Nucleus accumbens (tissue), 56 donors: ENCODE measurements around the gene PACRG.
A peak's percentile ranks its signal among the peaks of the same experiment; 100 is the strongest.

ENCODE experiments used
- DNase-seq, 56 donors: peaks; one replicate each; lab custom pipeline; 2025; lab: John Stamatoyannopoulos, UW

PACRG gene

DNA sequence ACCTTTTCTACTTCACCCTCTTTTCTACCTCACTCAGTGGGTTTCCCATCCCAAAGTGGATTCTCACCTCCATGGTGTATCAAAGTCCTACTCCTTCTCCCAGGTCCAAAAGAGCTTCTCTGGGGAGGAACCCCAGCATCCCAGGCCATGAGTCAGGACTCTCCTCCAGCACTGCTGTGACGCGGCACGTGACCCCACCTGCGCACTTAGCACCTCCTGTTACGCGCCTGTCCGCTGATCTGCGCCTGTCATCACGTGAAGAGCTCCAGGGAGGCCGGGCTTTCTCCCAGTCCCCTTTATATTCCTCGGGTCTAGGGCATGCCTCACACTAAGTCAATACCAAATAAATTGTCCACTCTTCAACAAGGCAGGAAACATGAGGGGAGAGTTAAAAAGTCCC lies 459.8 kb downstream of the PACRG start:
- DNase-seq = no peak

DNA sequence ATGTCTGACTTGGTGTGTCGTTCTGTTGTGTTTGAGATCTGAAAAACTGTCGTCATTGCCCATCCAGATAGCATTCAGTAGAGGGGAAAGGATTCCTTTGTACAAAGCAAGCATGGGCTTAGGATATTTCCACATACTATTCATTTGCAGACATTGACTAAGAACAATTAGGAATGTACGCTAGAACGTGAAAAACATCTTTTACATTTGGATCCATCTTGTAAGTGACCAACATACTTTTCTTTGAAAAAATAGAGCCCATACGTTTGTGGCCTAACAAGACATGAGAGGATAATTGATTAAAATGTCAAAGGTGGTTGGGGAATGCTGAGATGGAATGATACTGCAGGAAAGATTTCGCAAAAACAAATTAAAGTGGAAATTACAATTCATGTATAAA lies 461.0 kb downstream of the PACRG start:
- DNase-seq = no peak

DNA sequence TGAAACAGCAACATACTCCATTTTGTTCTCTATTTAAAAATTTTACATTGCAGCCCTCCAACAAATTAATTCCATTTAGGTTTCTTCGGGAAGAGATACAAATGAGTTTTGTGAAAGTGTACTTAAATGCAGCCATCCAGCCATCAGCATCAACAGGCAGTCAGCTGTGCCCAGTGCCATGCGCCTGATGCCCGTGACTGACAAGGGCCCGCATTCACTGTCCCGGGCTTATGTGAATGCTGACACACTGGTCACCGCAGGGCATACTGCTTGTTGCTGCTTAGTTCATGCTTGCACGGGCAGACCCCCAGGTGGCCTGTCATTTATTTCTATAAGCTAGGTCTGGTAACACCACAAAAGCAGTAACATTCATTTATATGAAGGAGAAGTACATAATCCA lies 461.8 kb downstream of the PACRG start:
- DNase-seq = peak in 46 of 56 donors; percentile 24 to 86 (median 69)

DNA sequence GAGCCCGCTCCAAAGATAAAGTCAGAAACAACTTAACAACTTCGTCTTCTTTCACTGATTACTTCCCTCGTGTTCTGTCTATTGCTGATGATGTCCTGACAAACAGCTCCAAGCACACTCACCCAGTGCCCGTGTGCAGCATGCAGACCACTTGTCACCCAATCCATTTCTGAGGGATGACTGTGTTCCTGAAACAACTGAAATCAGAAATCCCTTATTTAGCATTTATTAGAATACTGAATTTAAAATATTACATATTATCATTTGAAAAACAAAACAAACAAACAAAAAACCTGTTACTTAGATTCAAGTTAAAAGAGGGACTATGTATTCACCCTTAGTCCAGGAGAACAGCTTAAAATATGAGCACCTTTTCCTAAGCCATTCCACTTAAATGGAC lies 463.0 kb downstream of the PACRG start:
- no peak for DNase-seq

DNA sequence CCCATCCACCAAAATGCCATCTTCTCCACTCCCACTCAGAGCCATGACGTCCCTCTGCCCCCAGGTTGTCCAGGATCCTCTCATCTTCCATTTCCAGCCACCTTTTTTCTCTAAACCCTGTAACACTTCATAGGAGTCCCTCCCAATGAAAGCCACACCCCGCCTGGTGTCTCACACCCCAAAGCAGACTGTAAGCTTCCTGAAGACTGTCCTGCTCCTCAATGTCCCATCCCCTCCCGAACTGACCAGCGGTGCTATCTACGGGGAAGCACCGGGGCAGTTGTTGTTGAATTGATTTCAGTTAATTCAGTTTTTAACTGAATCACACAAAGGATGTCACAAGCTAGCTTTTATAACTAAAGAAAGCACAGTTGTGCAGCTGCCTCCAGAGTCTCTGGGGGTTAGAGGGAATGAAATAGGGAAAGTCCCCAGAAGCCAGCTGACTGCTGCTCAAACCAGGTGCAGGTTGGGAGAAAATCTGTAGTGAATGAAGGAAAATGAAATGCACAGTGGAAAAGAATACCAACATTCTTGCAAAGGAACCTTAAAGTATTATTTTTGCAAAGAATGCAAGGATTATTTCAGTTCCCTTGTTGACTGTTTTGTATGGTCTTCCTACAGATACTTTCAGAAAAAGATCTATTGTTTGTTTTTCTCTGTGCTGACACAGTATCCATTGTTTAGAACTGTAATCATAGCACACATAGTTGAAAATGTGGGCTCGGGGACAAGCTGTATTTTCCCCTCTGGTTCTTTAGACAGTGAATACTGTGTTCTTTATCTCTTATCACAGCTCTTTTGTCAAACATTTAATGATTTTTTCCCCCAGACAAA lies 464.1 kb downstream of the PACRG start:
- peak in 16 of 56 donors; percentile 25 to 80 (median 58) for DNase-seq

DNA sequence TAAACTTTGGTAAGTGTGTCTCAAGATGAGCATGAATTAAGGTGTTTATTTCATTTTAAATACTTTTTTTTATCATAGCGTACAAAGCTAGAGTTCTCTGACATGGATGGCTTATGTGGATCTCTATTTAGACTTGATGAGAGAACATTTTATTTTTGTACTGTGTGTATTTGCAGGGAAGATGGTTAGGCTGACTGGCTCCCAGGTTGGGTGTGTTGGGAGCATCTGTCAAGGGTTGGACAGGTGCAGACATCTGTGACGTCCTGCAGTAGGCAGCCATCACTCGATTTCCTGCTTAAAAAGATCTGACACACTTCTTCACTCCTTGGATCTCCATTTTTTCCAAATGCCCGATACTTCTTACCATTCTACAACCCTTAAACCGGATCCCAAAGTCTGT lies 464.8 kb downstream of the PACRG start:
- DNase-seq = no peak

DNA sequence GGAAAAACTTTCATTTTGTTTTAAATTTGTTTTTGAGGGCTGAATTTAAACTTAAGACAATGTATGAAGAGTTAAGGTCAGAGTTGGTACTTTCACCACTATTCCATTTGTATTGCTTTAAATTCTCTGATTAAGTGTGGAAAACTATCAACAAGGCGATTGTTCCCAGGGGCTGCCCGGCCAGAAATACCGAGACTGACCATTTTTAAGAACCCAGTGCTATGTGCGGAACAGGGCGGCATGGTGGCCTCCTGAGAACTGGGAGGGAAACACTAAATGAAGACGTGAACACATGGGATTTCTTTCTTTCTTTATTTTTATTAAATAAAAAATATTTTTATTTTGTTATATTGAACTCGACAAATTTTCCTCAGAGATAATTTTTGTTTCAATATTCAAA lies 465.6 kb downstream of the PACRG start:
- no peak for DNase-seq

DNA sequence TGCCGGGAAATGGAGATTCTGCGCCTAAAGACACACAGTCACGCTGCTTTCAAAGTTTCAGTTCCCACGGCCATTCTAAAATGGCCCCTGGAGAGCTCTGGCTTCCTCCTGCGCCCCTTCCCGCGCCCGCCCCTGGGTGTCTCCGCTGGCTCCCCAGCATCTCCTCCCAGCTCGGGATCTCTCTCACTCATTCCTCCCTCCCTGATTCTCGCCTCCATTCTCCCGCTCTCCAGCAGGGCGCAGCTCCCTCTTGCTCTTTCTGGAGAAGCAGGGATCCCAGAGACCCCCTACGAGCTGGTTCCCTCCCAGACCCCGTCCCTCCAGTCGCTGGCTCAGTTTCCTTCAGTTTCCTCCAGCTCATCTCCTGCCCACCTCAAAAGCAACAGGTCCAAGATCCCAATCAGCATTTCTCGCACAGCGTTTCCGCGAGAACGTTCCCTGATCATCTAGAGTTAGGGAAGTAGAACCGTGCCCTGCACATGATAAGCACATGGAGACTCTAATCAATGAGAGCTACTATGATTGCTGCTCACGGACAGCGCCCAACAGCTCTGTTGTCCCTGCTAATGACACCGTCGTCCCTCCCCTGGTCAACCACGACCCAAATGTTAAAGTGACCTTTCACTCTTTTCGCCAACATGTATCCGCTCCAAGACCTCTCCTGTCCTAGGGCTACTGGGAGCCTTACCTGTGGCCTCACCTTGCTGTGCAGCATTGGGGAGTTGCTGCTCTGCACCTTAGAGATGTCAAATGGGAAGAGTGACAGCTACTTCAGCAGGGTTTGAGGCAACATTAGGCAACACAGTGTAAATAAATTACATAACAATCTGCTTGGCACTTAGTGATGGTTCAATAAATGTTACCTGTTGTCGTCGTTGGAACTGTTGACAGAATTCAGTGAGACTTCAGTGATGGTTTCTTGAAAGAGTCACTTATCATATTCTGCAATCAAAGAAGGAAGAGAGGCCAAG lies 468.2 kb downstream of the PACRG start:
- DNase-seq = no peak

DNA sequence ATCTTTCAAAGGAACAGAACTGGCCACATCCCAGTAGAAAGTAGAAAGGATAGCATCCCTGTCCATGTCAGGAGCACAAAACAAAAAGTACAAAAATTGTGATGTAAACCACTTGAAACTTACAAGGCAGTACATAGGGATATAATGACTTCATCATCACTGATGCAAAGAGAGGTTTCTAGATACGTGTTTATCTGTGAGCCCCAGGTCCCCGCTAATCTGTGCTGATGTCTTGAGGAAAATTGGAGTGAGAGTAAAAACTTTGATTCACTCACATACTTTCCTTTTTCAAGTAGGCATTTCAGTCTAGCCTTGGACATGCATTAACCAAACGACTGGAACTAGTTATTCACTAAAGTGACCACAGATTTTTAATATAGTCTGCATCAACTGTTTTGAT lies 470.1 kb downstream of the PACRG start:
- DNase-seq = no peak

DNA sequence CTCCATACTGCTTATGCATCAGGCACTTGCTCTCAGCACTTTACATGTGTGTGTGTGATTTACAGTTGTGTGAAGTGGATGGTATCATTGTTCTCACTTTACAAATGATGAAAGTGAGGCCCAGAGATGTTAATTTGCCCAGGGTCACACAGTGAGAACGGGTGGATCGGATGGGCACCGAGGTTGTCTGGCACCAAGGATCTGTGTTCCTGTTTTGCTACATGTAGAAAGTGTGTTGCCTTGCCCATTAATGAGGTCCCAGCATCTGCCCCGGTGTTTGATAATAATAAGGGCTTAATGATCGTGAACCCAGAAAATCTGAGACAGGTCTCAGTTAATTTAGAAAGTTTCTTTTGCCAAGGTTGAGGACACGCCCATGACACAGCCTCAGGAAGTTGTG lies 470.6 kb downstream of the PACRG start:
- no peak for DNase-seq

DNA sequence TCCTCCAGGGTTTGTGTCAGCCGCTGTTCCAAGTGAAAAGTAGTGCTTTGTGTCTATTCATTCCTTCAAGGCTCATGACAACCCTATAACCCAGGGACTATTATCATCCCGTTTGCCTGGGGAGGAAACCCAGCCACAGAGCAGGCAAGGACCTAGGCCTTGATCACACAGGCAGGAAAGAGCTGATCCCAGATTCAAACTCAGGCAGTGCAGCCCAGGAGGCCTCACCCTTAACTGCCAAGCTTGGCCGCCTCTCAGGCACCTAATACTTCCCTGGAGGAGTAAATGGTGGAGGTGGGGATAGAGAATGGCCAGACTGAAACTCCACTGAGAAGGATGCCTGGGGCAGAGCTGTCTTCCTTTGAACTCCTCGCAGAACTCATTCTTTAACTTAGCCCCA lies 471.6 kb downstream of the PACRG start:
- no peak for DNase-seq

DNA sequence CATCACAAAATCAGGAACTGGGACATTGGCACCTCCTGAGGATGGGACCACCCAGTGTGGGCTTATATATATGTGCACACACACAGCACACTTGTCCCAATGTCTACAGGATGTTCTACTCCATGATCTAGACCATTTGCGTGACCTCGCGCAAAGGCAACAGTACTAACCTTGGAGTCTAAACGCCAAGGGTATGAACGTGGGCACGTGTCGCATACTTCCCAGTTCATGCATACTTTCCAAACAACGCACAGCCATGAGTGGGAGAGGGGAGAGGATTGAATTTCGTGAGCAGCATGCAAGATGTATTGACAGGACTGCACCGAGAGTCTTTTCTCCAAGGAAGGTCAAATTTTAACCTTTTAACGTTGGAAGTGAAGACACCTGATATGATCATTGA lies 472.5 kb downstream of the PACRG start:
- DNase-seq = no peak

DNA sequence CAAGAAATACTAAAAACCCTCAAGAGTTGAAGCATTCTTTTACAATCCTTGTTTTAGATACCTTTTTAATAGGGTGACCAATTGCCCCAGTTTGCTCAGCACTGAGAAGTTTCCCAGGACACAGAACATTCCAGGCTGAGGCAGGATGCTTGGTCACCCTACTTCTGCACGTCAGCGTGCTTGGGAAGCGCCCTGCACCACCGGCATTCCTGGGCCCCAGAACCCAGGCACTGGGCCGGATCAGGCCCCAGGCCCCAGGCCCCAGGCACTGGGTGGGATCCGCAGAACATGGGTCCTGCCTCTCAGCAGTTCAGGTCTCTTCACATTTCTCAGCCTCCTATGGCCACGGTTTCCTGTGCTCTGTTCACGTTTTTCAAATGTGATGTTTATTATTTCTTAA lies 472.9 kb downstream of the PACRG start:
- no peak for DNase-seq

DNA sequence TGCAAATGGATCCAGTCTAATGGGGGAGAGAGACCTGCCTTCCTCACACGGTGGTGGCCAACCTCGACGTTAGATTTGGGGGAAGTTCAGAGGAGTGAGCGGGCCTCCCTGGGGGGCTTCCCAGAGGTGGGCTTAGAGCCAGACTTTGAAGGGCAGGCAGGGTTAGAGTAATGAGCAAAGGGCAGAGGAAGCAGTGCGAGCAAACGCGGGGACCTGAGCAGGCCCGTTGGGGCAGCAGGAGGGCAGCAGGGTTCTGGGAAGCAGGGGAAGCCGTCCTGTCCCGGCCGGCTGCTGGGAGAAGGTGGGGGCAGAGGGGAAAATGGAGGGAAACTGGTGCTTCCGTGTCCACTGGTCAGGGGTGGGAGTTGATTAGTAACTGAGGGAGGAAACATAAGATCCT lies 474.1 kb downstream of the PACRG start:
- DNase-seq = no peak

DNA sequence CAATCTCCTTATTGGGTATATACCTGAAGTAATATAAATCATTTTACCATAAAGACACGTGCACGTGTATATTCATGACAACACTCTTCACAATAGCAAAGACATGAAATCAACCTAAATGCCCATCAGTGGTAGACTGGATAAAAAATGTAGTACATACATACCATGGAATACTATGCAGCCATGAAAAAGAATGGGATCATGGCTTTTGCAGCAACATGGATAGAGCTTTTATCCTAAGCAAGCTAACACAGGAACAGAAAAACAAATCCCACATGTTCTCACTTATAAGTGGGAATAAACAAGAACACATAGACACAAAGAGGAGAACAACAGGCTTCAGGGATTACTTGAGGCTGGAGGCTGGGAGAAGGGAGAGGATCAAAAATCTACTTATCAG lies 478.4 kb downstream of the PACRG start:
- DNase-seq = no peak

DNA sequence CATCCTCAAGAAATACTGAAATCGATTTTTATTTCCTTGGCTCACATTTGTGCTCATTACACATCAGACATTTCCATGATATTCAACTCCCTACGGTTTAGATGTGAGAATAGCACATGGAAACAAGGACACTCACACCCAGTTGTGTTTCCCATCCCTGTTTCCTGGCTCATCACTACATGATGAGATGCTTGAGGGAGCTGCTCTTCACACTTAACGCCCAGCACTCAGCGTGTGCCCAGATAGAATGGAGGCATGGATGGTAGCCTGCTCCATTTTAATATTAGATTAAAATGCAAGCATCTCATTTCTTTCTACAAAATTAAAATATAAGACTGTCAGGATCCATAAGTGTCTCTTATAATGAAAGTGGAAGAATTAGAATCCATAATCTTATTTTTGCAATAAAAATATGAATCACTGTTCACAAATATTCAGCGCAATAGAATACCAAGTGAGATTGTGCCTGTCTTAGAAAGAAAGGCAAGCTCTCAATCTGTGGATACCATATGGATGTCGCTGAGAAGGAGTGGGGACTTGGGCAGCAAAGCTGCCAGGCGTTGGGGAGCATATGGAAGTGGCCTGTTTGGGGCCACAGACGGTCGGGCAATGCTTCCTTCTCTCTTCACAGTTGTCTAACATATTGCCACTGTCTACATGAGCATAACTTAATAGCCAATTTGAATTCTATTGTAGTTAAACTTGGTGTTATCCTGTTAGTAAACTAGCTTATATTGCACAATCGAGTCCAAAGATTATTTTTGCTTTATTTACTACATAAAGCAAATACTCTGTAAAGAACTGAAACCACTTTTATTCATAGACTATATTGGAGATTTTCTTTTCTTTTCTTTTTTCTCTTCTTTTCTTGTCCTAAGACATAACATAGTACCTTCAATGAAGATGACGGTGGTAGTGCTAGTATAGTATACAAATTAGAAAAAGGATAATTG lies 479.9 kb downstream of the PACRG start:
- no peak for DNase-seq

DNA sequence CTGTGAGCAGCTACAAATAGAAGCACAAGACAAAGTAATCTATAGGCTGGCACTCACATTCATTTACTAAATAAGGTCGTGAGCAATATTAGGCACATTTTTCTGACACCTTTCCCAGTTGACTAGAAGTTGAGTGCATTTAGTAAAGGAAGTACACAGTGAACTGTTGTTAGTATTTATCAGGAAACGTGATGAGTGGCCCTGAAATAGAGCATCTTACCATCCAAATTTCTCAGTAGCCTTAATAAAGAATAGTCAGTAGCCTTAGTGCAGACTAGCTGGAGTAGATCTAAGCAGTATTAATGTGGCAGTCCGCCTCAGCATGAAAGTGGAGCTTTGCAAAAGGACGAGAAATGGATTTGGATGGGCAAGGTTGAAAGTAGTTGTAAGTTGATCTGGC lies 481.2 kb downstream of the PACRG start:
- no peak for DNase-seq

DNA sequence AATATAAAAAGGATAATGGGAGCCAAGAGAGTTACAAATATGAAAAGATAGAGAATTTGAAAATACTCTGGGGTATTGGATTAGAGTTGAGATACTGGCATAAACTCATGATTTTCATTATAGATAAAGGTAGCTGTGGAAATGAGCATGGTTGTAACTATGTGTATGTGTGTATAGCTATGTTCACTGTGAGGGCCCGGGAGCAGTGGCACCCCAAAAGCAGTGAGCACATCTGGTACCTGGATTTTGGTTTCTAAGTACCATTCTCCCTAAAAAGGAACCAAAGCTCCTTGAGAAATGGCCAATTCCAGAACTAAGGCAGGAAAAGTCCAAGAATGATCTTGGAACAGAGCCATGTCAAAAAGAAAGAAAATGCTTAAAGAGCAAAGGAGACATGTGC lies 484.3 kb downstream of the PACRG start:
- no peak for DNase-seq

DNA sequence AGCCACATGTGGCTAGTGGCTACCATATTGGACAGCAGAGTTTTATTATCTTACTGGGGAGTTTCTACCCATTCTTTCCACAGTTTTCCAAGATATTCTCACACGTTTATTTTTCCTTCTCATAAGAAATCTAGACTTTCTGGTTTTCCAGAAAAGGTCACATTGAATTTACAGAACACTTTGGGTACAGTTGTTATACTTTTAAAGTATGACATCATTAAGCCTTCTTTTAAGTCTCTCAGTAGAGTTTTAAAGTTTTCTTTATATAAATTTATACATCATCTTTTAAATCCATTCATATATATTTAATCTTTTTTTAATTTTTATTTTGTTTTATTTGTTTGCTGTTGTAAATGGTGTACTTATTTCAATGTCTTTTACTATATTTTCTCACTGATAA lies 486.5 kb downstream of the PACRG start:
- DNase-seq = no peak

DNA sequence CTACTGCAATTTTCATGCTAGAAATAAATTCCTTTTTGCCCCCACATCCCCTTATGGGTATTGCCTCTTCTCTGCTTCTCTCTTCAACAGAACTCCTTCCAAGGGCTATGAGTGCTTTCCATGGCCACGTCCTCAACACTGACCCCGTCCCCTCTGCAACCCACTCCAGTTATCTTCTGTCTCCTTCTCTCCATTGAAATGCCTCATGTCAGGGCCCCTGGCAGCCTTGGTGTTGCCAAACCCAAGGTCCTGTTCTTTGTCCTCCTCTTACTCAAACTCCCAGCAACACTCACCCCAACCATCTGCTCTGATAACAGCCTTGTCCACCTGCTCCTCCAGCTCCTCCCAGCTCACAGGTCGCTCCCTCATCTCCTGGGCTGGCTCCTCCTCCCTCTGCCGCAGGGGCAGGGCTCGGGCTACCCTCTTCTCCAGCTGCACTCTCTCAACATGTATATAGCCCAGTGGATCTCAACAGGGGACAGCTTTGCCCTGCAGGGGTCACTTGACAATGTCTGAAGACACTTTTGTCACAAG lies 490.7 kb downstream of the PACRG start:
- DNase-seq = no peak
